K562 (cell line): ENCODE data around the gene HHIPL1. TPM values are rescaled to one million over a fixed set of nuclear protein-coding genes. Genes with fewer than 3 reads are reported as not detected.

Source experiments
- ATAC-seq: fragments of 200-7000 bp; cut with Tn5 transposase; 3 replicates; pipeline ENCODE4 v1.9.1; 2020; ENCODE audit warnings: moderate library complexity
- BruUV-seq: library from RNA; stranded (reverse); fragments of 400-500 nt; replicated peaks from 2 replicates; lab custom pipeline; 2021; lab: Mats Ljungman, UMichigan
- CTCF ChIA-PET: fragments of 300-600 bp; formaldehyde crosslinking; extraction: SDS; loops from one replicate; lab custom pipeline; 2021; ENCODE audit warnings: low intra/inter-chr PET ratio; lab: Yijun Ruan, JAX
- POLR2A ChIA-PET: fragments of 300-600, 350-650 bp; sonication (Branson Sonifier 250); formaldehyde crosslinking; extraction: SDS; loops from one replicate; lab custom pipeline; 2021; ENCODE audit warnings: antibody characterized with exemption, inconsistent platforms; lab: Yijun Ruan, JAX
- DNase-seq, 4 experiments: peaks; one replicate each; pipeline versions ENCODE4 v3.0.0 to v3.0.0-alpha.2; 2011 to 2018; ENCODE audit warnings: low spot score in 3 of 4, mixed read lengths in 3 of 4; ENCODE audit errors: extremely low read depth in 1 of 4
- FAIRE-seq: peaks from 2 replicates; lab custom pipeline; 2011; peaks lifted over from hg19 to GRCh38; lab: Jason Lieb, UNC
- H2AFZ ChIP-seq: 2 replicates; pipeline ENCODE4 v1.6.0; 2011; ENCODE audit warnings: low read depth, low read length, control low read depth, inconsistent platforms
- H3K27ac ChIP-seq: fragments of 200-600 bp; 3 replicates; pipeline ENCODE4 v1.8.0; 2011; ENCODE audit warnings: low read depth, mild to moderate bottlenecking, control low read depth, inconsistent platforms, low read length, moderate library complexity, mixed read lengths; ENCODE audit errors: extremely low read depth
- H3K27me3 ChIP-seq, 2 experiments: fragments of 300-600 bp in 1 of 2; 2 replicates in 1 of 2; 3 replicates in 1 of 2; pipeline versions ENCODE4 v1.6.0 to v1.8.0; 2011; ENCODE audit warnings: inconsistent platforms in 2 of 2, low read length in 2 of 2, mild to moderate bottlenecking in 1 of 2, mixed read lengths in 1 of 2, moderate library complexity in 1 of 2; ENCODE audit not compliant: control insufficient read depth in 2 of 2, insufficient read depth in 2 of 2
- H3K36me3 ChIP-seq: fragments of 300-600 bp; 3 replicates; pipeline ENCODE4 v1.8.0; 2011; ENCODE audit warnings: mild to moderate bottlenecking, low read length, inconsistent platforms; ENCODE audit not compliant: control insufficient read depth, insufficient read depth
- H3K4me1 ChIP-seq, 2 experiments: fragments of 200-600 bp in 1 of 2; replicated peaks in 1 of 2; 2 replicates in 1 of 2; 3 replicates in 1 of 2; pipeline versions ENCODE4 v1.5.1 to v1.8.0; 2011; ENCODE audit warnings: inconsistent platforms in 2 of 2, low read length in 2 of 2, mild to moderate bottlenecking in 1 of 2, mixed read lengths in 1 of 2, moderate library complexity in 1 of 2; ENCODE audit not compliant: control insufficient read depth in 2 of 2, insufficient read depth in 2 of 2
- H3K4me2 ChIP-seq: 2 replicates; pipeline ENCODE4 v1.6.1; 2011; ENCODE audit warnings: low read length, control low read depth, inconsistent platforms, mixed read lengths; ENCODE audit not compliant: insufficient read depth
- H3K4me3 ChIP-seq: fragments of 200-600 bp; sonication (generic), shearing (Covaris generic); 2 replicates; pipeline ENCODE4 v1.5.1; 2016; ENCODE audit warnings: control low read depth, inconsistent platforms
- H3K79me2 ChIP-seq: fragments of 200-600 bp; 3 replicates; pipeline ENCODE4 v1.8.0; 2011; ENCODE audit warnings: low read length, inconsistent platforms; ENCODE audit not compliant: control insufficient read depth, insufficient read depth
- H3K9ac ChIP-seq, 2 experiments: 2 replicates each; pipeline versions ENCODE4 v1.6.0 to v1.6.1; 2011; ENCODE audit warnings: low read depth in 2 of 2, low read length in 2 of 2, control low read depth in 1 of 2, inconsistent platforms in 1 of 2, mild to moderate bottlenecking in 1 of 2, mixed read lengths in 1 of 2; ENCODE audit not compliant: insufficient read depth in 1 of 2
- H3K9me1 ChIP-seq: one replicate; pipeline ENCODE4 v1.6.0; 2011; ENCODE audit warnings: inconsistent platforms, mild to moderate bottlenecking, low read length, moderate library complexity; ENCODE audit not compliant: control insufficient read depth, insufficient read depth
- H3K9me3 ChIP-seq: replicated peaks from 2 replicates; pipeline ENCODE4 v1.5.1; 2011; ENCODE audit warnings: low read depth, low read length, inconsistent platforms; ENCODE audit not compliant: control insufficient read depth, insufficient read depth
- H4K20me1 ChIP-seq: replicated peaks from 2 replicates; pipeline ENCODE4 v1.6.1; 2011; ENCODE audit warnings: low read length, inconsistent platforms, mixed read lengths; ENCODE audit not compliant: control insufficient read depth, insufficient read depth
- ADNP ChIP-seq: fragments of 200-800 bp; sonication (Bioruptor generic); IDR thresholded peaks from 2 replicates; pipeline ENCODE4 v1.6.1; 2016; ENCODE audit warnings: missing genetic modification characterization, missing compliant biosample characterization
- ERF ChIP-seq: fragments of 450-650 bp; formaldehyde crosslinking; IDR thresholded peaks from 2 replicates; pipeline ENCODE4 v1.4.0; 2020; ENCODE audit warnings: mild to moderate bottlenecking, mixed read lengths
- FOSL1 ChIP-seq: fragments of 200-800 bp; sonication (Bioruptor generic); conservative IDR thresholded peaks from 2 replicates; pipeline ENCODE4 v1.6.1; 2016; ENCODE audit warnings: missing genetic modification characterization, missing compliant biosample characterization
- HDAC8 ChIP-seq: fragments of 450-650 bp; IDR thresholded peaks from 2 replicates; pipeline ENCODE4 v1.6.1; 2016; ENCODE audit warnings: mild to moderate bottlenecking, missing genetic modification characterization, moderate library complexity, missing compliant biosample characterization
- HIVEP1 ChIP-seq: fragments of 250-450 bp; sonication (Bioruptor Pico); IDR thresholded peaks from 2 replicates; pipeline ENCODE4 v1.4.0; 2020; ENCODE audit warnings: mild to moderate bottlenecking
- JUND ChIP-seq, 2 experiments: IDR thresholded peaks; 2 replicates in 1 of 2; 3 replicates in 1 of 2; pipeline ENCODE4 v1.6.1; 2011; ENCODE audit warnings: borderline replicate concordance in 2 of 2, low read depth in 2 of 2, low read length in 2 of 2, improper control_type of control experiment in 1 of 2, missing biosample characterization in 1 of 2, missing genetic modification characterization in 1 of 2, missing genetic modification reagents in 1 of 2
- NCOA6 ChIP-seq: fragments of 450-650 bp; IDR thresholded peaks from 2 replicates; pipeline ENCODE4 v1.6.1; 2017; ENCODE audit warnings: mild to moderate bottlenecking
- NFRKB ChIP-seq: fragments of 450-650 bp; IDR thresholded peaks from 2 replicates; pipeline ENCODE4 v1.6.1; 2016; ENCODE audit warnings: low read depth
- ZNF444 ChIP-seq: fragments of 250-450 bp; sonication (Bioruptor Pico); IDR thresholded peaks from 2 replicates; pipeline ENCODE4 v1.4.0; 2020; ENCODE audit warnings: mild to moderate bottlenecking, moderate library complexity
- ZNF512 ChIP-seq: IDR thresholded peaks from 2 replicates; pipeline ENCODE4 v1.6.1; 2016; ENCODE audit warnings: missing genetic modification characterization, missing compliant biosample characterization
- ZNF551 ChIP-seq: fragments of 250-450 bp; sonication (Bioruptor Pico); IDR thresholded peaks from 2 replicates; pipeline ENCODE4 v1.5.0; 2021; ENCODE audit warnings: mild to moderate bottlenecking, moderate library complexity
- WGBS: fragments of 100-300 bp; shearing (Covaris generic); methylation state at CpG from one replicate; pipeline ENCODE4 v1.1.6; 2016; ENCODE audit warnings: low coverage, mixed read lengths; ENCODE audit not compliant: insufficient coverage; ENCODE audit errors: missing lambda C conversion rate; 5-methylcytosine and 5-hydroxymethylcytosine counted together
- in situ Hi-C: fragments of 300-500 bp; cut with MboI; formaldehyde crosslinking; loops from 4 replicates; pipeline ENCODE4 v1.15.0; 2018; ENCODE audit warnings: inconsistent platforms, mixed read lengths
- intact Hi-C: fragments of 100-400 bp; cut with micrococcal nuclease; formaldehyde crosslinking; loops from 2 replicates; pipeline ENCODE4 v1.14.2; 2022
- polyA plus RNA-seq, 8 experiments: library from polyadenylated mRNA; depleted of rRNA in 4 of 8; stranded (reverse) in 5 of 8; unstranded in 3 of 8; fragments of >200 nt; fragmentation: Nextera tagmentation in 2 of 8; fragmentation: Illumina TruSeq in 1 of 8; extraction: Ambion mirVana in 2 of 8; extraction: Trizol in 1 of 8; gene quantifications; 2 replicates each; pipeline versions ENCODE4 v1.2.1 to v1.2.3, GENCODE V29; 2011 to 2014; ENCODE audit warnings: inconsistent platforms in 1 of 8, missing spikeins in 1 of 8
- total RNA-seq, 7 experiments: library from RNA; depleted of rRNA in 6 of 7; stranded (reverse); fragments of >200 nt in 6 of 7; fragmentation: Illumina TruSeq in 2 of 7; extraction: Trizol in 2 of 7; gene quantifications; 2 replicates each; pipeline versions ENCODE4 v1.2.1 to v1.2.3, GENCODE V29; 2011 to 2021; ENCODE audit warnings: low replicate concordance in 1 of 7

Gene HHIPL1
- total and polyA plus RNA-seq, 9 of the 15 experiments (the other 6 are each of a cell fraction or from before 2014, with no cell fraction given) = not detected

GRCh38 chr14:99698236-99698635, 53.3 kb downstream of the HHIPL1 start:
- DNase-seq = no peak
- no TSS peak for BruUV-seq
- POLR2A ChIA-PET = no interaction called here

More at GRCh38 chr14:99698236-99698635, 53.3 kb downstream of the HHIPL1 start:
- in situ Hi-C loops = no loop called here
- Histone ChIP-seq H3K4me3 (no peak overlapping the region), H3K9me1 (no peaks in the 10 kb centered on the region), H4K20me1 (no peaks in the 10 kb centered on the region), H3K79me2 (no peaks in the 10 kb centered on the region), H3K36me3 (no peaks in the 10 kb centered on the region), H2AFZ (no peak overlapping the region), H3K9me3 (peaks cover 3% of the 10 kb centered on the region; the same call in 1 of the 2 replicates), H3K4me2 (no peak overlapping the region), H3K9ac (no peak overlapping the region), H3K27ac (no peak overlapping the region), H3K27me3 (peaks cover 2 to 13% of the 10 kb centered on the region in 2 experiments; a peak in 3 of 5 replicates), H3K4me1 (no peaks in the 10 kb centered on the region)
- 2% methylated on average over 6 of the region's 6 CpGs for WGBS
- intact Hi-C loops = no loop called here
- no peak for TF ChIP-seq NCOA6
- no peak for TF ChIP-seq JUND (IDR thresholded peaks at IDR 0.05; ENCODE audit: borderline replicate concordance, low read depth, low read length)
- no peak for TF ChIP-seq JUND (tag; IDR thresholded peaks at IDR 0.05; ENCODE audit: borderline replicate concordance, low read depth, low read length)
- TF ChIP-seq HIVEP1 (CRISPR knock-in tag) = no peak
- TF ChIP-seq HDAC8 = no peak
- TF ChIP-seq ZNF444 (CRISPR knock-in tag) = no peak
- TF ChIP-seq ERF = no peak
- TF ChIP-seq FOSL1 (tag) = no peak
- no peak for TF ChIP-seq ADNP
- TF ChIP-seq ZNF551 (CRISPR knock-in tag) = no peak
- no peak for TF ChIP-seq NFRKB
- no peak for TF ChIP-seq ZNF512 (tag)
- CTCF ChIA-PET = no interaction called here
- FAIRE-seq = no peak
- ATAC-seq = no peak
